ENCODE measurements around the gene RETN.

RETN gene

GRCh38 chr19:7715671-7716070, 46.8 kb downstream of the RETN start:
- TF ChIP-seq POLR2AphosphoS5 (IDR thresholded peaks at IDR 0.05; ENCODE audit: low read depth, low read length) (no peak), TAF1 (IDR thresholded peaks at IDR 0.05; ENCODE audit: borderline replicate concordance, insufficient read depth, low read length) (no peak), FOXP2 (optimal IDR thresholded peaks at IDR 0.05; ENCODE audit: borderline replicate concordance, extremely low read depth, extremely low read length, insufficient read depth) (no peak)
- TF ChIP-seq, protein P1, sequence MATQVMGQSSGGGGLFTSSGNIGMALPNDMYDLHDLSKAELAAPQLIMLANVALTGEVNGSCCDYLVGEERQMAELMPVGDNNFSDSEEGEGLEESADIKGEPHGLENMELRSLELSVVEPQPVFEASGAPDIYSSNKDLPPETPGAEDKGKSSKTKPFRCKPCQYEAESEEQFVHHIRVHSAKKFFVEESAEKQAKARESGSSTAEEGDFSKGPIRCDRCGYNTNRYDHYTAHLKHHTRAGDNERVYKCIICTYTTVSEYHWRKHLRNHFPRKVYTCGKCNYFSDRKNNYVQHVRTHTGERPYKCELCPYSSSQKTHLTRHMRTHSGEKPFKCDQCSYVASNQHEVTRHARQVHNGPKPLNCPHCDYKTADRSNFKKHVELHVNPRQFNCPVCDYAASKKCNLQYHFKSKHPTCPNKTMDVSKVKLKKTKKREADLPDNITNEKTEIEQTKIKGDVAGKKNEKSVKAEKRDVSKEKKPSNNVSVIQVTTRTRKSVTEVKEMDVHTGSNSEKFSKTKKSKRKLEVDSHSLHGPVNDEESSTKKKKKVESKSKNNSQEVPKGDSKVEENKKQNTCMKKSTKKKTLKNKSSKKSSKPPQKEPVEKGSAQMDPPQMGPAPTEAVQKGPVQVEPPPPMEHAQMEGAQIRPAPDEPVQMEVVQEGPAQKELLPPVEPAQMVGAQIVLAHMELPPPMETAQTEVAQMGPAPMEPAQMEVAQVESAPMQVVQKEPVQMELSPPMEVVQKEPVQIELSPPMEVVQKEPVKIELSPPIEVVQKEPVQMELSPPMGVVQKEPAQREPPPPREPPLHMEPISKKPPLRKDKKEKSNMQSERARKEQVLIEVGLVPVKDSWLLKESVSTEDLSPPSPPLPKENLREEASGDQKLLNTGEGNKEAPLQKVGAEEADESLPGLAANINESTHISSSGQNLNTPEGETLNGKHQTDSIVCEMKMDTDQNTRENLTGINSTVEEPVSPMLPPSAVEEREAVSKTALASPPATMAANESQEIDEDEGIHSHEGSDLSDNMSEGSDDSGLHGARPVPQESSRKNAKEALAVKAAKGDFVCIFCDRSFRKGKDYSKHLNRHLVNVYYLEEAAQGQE (IDR thresholded peaks at IDR 0.05; ENCODE audit: insufficient read depth in 1 of 2, low read depth in 2 of 2, low read length in 2 of 2), result no peak

- TF ChIP-seq TAF1 (IDR thresholded peaks at IDR 0.05; ENCODE audit: borderline replicate concordance, insufficient read depth, low read length), result no peak
- no peak for TF ChIP-seq FOXP2 (optimal IDR thresholded peaks at IDR 0.05; ENCODE audit: borderline replicate concordance, extremely low read depth, extremely low read length, insufficient read depth)
- TF ChIP-seq, protein P1 (IDR thresholded peaks at IDR 0.05; ENCODE audit: insufficient read depth in 1 of 2, low read depth in 2 of 2, low read length in 2 of 2), result no peak
- no peak for TF ChIP-seq SIN3A (IDR thresholded peaks at IDR 0.05; ENCODE audit: borderline replicate concordance, insufficient read depth, low read length)
- no peak for TF ChIP-seq POLR2AphosphoS5 (IDR thresholded peaks at IDR 0.05; ENCODE audit: low read depth, low read length)
Observed at GRCh38 chr19:7716762-7717161, 47.9 kb downstream of the RETN start.

DNA sequence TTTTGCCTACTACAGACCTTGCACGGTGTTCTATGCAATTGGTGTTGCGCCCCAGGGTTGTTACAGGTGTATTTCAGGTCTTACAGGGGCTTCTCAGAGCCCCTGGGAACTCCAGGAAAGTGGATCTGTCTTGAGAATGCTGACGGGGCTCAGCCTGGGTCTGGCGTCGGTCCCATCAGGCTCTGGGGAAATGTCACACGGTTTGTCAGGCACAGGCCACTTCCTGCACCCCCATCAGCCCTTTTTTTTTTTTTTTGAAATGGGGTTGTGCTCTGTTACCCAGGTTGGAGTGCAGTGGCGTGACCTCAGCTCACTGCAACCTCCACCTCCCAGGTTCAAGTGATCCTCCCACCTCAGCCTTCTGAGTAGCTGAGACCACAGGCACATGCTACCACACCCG, 49.8 kb downstream of the RETN start:
- TF ChIP-seq TAF1 (IDR thresholded peaks at IDR 0.05; ENCODE audit: borderline replicate concordance, insufficient read depth, low read length) (no peak), SIN3A (IDR thresholded peaks at IDR 0.05; ENCODE audit: borderline replicate concordance, insufficient read depth, low read length) (no peak), POLR2AphosphoS5 (IDR thresholded peaks at IDR 0.05; ENCODE audit: low read depth, low read length) (no peak), FOXP2 (optimal IDR thresholded peaks at IDR 0.05; ENCODE audit: borderline replicate concordance, extremely low read depth, extremely low read length, insufficient read depth) (no peak)
- TF ChIP-seq, protein P1 (IDR thresholded peaks at IDR 0.05; ENCODE audit: insufficient read depth in 1 of 2, low read depth in 2 of 2, low read length in 2 of 2), result no peak
